PC-9 (cell line): ENCODE measurements around the gene LUZP1.

Source experiments
- CTCF ChIP-seq: fragments of 200-600 bp; sonication (generic); conservative IDR thresholded peaks from 2 replicates; pipeline ENCODE4 v1.6.1; 2017; ENCODE audit warnings: mixed run types, antibody characterized with exemption, mild to moderate bottlenecking, moderate library complexity
- EZH2 ChIP-seq: fragments of 200-600 bp; sonication (generic); IDR thresholded peaks from 2 replicates; pipeline ENCODE4 v1.8.0; 2017; ENCODE audit warnings: antibody characterized with exemption, low read depth

- TF ChIP-seq CTCF = no peak
- no peak for TF ChIP-seq EZH2
Observed at GRCh38 chr1:23069149-23069548, 99.5 kb downstream of the LUZP1 start.
